HG03575 (cell line): ENCODE measurements around the gene SGSM1.

ENCODE experiments used
- ATAC-seq: cut with Tn5 transposase; IDR thresholded peaks from one replicate; pipeline ENCODE4 v1.9.1; 2021; ENCODE audit not compliant: unreplicated experiment, insufficient number of reproducible peaks, low FRiP score; ENCODE audit errors: extremely low read depth

Gene SGSM1

DNA sequence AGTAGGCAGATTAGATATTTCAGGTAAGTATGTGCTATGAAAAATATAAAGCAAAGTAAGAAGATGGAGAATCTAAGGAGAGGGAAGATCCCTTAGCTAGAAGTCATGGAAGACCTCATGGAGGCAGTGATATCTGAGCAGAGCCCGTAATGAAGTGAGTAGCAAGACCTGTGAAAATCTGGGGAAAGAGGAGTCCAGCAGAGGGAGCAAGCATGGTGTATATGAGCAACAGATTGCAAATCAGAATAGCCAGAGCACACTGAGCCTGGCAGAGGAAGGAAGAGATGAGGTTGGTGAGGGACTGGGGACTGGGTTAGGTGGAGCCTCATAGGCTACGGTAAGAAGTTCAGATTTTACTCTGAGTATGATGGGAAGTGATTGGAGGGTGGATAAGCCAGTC is 131.1 kb downstream of the SGSM1 start:
- ATAC-seq, result no peak

DNA sequence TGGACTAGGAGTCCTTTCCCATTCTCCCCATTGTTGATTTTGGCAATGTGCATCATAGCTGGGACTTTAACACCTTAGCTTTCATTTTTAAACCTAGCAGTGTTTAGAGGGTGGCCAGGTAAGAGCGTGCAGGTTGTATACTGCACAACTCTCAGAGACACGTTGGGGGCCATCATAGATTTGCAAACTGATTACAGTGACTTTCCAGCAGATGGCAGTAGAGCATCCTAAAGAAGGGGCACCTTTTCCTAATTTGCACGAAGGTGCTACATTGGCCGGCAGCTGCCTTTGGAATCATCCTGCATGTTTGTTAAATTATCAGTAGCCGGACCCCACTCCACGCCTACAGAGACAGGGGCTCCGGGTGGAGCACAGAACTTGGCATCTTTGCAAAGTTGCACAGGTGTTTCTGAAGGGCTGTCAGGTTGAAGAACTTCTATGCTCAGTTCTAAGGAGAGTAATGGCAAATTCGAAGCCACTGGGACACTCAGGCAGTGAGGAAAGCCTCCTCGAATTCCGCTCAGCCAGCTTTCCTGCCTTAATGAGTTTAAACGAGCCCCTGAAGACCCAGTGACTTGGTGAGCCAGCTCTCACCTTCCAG is 132.8 kb downstream of the SGSM1 start:
- no peak for ATAC-seq

DNA sequence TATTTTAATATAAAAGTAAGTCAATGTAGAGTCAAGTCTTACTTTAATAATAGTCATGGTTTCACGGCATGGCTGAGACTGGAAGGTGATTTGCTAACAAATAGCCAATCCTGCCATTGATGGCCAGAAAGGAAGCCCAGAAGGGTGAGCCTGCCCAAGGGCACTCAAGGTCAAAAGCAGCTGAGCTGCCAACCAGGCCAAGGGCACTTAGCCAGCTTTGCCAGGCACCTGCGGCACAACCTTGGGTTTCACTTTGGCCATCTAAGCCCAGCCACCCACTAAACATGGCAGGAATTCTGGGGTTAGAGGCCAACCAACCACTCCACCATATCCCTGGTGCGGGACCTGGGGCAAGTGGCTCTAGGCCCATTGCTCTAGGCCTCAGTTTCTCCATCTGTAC is 136.3 kb downstream of the SGSM1 start:
- no peak for ATAC-seq

DNA sequence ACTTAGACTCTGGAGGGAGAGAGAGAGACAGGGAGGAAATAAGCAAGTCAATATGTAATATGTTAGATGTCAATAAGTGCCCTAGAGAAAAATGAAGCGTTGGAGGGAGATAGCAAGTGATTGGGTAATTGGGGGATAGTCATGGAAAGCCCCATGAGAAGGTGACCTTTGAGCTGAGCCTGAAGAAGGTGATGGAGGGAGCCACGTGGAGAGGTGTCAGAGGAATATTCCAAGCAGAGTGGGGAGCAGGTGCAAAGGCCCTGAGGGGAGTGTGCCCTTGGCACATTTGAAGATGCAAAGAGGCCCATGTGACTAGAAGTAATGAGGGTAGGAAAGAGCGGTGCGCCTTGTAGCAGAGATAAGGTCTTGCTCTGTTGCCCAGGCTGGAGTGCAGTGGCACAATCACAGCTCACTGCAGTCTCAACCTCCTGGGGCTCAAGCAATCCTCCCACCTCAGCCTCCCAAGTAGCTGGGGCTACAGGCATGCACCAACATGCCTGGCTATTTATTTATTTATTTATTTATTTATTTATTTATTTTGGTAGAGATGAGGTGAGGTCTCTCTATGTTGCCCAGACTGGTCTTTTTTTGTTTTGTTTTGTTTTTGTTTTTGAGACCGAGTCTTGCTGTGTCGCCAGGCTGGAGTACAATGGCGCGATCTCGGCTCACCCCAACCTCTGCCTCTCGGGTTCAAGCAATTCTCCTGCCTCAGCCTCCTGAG is 138.4 kb downstream of the SGSM1 start:
- ATAC-seq, result no peak

DNA sequence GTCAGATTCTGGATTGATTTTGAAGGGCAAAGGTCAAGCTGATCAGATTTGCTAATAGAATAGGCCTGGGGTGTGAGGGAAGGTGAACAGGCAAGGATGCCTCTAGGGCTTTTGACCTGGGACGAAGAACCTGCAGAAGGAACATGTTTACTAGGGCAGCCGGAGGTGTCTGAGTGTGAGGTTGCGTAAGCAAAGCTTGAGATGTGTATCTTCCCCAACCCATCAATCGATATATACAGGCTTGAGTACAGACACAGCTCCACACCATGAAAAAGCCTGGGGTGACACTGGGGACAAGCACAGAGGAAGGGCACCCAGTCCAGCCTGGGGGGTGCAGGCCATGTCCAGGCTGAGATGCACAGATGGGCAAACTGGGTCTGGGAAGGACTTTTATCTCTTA is 139.4 kb downstream of the SGSM1 start:
- no peak for ATAC-seq

DNA sequence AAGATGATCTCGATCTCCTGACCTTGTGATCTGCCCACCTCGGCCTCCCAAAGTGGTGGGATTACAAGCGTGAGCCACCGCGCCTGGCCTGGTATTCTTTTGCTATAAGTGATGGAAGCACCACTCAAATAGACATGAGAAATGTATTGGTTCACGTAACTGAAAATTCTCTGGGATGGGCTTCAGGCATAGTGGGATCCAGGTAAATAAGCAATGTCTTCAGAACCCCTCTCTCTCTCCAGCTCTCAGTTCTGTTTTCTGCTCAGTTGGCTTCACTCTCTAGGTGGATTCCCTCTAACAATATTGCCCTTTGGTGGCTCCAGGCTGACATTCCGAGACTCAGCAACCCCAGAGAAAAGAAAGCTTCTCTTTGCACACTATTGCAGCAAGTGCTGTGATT is 141.4 kb downstream of the SGSM1 start:
- ATAC-seq, result no peak

DNA sequence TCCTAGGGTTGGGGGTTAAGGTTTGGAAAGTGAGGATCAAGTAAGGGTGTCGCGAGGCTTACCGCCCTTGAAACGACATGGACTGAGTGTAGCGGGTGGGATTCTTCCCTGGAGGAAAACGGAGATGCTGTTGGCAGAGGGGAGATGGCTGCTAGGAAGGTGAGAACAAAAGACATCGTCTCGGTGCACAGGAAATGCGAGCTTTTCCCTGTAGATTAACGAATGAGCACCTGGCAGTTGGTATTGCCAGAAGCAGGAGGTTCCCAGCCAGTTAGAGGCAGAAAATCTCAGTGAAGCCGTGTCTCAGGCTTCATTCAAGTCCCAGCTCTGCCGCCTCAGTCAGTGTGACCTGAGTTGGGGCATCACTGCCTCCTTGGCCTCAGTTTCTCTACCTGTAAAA is 141.9 kb downstream of the SGSM1 start:
- ATAC-seq, result no peak

DNA sequence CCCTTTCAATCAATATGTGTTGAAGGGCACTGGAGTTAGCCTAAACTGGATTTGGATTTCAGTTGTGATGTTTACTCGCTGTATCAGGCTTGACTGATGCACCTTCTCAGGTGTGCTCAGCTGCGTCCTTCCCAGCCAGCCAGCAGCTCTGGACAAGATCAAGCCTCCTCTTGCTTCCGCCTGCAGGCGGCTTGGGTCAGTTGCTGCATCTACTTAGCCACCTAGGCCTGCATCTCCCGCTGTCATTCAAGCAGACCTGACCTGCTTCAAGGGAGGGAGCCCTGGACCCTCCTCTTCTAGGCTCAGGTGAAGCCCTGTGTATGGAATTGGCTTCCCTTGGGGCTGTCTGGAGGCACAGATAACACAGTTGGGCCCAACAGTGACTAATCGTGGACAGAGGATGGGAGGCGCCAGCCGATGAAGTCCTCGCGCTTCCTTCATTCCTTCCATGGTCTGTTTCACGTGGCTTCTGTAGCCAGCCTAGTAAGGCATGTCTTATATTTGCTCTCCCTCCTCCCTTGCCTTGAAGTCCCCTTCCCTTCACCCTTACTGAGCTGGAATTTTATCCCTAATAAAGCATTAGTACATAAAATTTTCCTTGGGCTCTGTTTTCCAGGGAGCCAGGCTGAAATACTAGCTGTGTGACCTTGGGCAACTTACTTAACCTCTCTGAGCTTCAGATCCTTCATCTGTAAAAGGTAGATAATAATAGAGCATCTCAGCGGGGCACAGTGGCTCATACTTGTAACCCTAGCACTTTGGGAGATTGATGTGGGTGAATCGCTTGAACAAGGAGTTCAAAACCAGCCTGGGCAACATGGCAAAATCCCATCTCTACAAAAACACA is 142.6 kb downstream of the SGSM1 start:
- ATAC-seq, result no peak

DNA sequence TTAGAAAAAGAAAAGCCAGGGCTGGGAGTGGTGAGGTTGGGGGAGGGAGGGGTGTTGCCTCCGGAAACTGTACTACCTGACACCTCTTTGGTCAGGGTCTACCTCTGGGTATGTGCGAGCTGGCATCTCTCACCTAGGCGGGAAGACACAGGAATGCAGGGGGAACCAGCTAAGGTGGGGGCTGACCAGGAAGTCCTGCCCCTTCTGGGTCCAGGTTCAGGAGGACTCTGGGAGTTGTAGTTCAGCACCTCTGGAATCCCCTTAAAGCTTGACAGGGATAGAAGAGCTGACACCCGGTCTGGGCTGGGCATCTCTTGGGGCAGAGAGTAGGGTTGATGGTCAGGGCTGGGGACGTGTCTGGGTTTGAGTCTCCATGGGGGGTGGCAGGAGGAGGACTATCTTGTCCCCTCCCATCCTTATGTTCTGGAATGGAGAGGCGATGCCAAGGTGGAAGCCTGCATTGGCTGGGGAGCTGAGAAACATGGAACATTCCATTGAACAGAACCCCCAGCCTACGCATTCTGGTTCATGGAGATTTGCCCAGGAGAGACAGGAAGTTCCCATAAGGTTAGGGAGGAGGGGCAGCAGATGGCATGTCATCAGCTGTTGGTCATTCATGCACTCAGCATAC is 144.4 kb downstream of the SGSM1 start:
- ATAC-seq, result no peak

DNA sequence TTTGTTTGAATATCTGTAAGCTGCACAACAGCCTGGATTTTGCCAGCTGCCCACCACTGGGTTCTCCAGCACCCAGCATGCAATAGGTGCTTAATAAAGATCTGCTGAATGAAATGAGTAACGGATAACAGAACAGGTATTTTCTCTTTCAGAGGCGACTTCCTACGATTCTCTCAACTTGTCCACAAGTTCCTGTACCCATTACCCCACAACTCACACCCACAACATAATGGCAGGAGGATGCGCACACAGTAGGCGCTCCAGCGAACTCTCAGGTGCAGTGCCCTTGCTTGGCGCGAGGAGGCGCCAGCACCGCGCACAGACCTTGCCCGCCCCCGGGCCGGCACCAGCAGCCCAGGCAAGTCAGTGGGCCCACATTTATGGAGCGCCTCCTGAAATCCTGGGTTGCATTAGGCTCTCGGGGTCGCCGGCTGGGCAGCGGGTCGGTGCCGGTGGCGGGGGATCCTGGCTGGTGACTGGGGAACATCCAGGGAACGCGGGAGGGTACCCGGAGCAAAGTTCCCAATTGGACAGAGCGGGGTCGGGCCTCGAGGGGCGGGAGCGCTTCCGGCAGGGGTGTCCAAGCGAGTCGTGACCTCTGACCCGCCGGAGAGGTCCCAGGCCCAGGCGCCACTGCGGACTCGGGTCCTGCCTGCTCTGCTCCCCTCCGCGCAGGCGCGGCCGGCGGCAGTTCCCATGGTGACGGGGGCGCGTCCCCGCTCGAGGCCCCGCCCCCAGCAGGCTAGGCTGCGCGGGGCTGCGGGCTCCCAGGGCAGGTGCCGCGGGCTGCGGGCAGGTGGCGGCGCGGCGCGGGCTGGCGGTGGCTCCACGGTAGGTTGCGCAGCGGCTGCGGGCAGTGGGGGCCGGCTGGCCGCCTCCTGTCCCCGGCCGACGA is 146.2 kb downstream of the SGSM1 start, which contains the start of gene KIAA1671:
TSS of gene KIAA1671 (plus strand) at position 775 of the 895 bp plus-strand sequence. CDS start 75,284 bp downstream, outside the sequence.
- ATAC-seq, result no peak

DNA sequence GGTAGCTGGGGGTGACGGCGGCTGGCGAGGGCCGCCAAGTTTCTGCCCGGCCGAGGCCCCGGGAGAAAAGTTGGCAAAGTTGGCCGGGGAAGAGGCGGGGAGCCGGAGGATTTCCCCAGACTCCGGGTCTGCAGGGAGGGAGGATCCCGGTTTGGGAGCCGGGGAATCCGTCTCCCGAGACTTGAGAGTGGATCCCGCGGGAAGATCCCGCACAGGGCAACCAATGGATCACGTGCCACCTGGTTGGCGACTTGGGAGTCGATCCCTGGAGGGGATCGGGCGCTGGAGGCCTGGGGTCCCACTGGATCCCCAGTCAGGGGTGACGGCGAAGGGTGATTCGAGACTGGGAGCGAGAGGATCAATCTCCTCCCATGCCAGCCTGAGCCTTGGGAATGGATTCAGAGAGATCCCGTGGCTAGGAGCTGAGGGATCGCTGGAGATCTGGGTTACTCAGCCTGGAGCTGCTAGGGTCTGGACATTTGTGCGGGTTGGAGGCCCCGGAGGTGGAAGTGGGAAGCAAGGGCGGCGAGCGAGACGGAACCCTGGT is 146.9 kb downstream of the SGSM1 start:
- no peak for ATAC-seq

DNA sequence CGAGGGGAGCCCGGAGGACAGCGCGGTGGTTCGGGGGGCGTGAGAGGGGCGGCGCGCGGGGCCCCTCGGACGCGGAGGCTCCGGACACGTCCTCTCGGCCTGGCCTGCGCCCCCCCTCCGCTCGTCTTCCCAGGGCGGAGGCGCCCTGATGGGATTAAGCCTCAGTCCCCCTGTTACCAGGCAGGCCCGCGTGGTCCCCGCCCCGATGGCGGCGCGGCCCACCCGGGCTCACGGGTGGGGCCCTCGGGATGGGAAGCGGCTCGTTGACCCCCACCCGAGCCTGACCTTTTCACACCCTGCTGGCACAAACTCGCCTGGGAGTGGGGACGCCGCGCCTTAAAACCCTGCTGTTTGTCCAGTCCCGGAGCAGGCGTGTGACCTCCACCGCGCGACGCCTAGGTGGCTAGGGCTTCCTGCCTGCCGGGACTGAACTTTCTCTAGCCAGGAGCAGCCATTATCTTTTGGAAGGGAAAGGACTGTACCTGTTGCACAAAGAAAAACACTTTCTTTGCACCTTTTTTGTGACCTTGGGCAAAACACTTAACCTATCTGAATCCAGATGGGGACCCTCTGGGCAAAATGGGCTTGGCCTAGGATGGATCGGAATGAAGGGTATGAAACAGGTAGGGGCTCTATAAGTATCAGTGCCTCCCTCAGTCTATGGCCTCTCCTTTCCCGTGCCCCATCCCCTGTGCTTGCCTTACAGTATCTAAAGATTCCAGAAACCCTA is 147.5 kb downstream of the SGSM1 start:
- no peak for ATAC-seq

DNA sequence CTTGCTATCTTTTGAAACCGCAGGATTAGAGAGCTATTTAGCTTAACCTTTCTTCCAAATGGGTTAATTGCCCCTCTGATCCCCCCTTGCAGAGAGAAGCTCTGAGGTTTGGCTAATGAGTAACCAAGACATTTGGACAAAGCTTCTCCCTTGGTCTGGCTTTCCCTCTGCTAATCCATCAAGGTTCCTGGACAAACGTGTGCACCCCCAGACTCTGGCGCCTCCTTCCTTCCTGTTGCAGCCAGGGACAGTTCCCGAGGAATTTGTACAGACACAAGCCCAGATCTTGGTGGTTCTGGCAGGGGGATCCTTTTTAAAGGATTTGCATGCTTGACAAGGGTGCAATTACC is 148.1 kb downstream of the SGSM1 start:
- ATAC-seq, result no peak

DNA sequence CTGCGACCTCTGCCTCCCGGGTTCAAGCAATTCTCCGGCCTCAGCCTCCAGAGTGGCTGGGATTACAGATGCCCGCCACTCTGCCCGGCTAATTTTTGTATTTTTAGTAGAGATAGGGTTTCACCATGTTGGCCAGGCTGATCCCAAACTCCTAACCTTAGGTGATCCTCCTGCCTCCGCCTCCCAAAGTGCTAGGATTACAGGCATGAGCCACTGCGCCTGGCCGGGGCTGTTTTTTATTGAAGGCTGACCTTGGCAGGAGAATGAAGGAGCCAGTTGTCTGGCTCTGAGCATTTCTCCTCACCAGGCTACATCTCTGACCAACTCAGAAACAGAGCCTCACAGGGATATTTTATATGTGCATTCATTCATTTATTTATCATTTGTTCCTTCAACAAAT is 148.8 kb downstream of the SGSM1 start:
- no peak for ATAC-seq

DNA sequence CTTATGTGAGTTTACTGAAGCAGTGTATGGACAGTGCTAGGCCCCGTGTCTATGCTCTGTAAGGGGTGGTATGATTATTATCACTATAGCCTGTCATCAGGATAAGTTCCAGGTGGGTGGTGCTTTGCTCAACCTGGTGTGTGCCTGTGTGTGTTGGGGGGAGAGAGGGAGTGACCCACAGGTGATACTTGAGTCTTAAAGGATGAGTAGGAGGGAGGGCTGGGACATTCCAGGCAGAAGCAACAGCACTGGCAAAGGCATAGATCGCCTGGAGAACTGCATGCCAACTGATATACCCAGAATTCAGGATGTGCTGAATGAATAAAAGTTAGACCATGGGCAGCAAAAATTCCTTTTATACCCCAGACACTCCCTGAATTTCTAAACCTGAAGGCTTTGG is 151.0 kb downstream of the SGSM1 start:
- ATAC-seq, result no peak

DNA sequence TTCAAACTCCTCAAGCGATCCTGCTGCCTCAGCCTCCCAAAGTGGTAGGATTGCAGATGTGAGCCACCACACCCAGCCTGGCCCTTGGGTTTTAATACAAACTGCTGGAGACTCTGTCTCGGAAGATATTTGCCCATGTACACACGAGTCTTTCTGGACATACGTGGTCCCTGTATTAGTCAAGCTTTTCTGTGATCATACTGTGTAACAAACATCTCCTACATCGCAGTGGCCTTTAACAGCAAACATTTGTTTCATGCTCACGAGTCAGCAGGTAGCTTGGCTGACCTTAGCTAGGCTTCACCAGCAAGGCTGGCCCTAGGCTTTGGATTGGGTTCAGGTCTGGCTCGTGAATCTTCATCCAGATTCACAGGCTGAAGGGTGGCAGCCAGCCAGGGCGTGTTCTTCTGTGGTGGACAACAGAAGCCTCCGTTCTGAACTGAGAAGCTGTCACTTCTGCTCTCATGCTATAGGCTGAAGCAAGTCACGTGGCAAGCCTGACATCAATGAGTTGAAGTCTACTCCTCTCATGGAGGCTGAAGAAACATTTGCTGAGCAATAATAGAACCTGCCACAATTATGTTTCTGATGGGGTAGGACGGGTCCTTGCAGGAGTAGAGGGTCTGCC is 155.3 kb downstream of the SGSM1 start:
- ATAC-seq, result no peak

DNA sequence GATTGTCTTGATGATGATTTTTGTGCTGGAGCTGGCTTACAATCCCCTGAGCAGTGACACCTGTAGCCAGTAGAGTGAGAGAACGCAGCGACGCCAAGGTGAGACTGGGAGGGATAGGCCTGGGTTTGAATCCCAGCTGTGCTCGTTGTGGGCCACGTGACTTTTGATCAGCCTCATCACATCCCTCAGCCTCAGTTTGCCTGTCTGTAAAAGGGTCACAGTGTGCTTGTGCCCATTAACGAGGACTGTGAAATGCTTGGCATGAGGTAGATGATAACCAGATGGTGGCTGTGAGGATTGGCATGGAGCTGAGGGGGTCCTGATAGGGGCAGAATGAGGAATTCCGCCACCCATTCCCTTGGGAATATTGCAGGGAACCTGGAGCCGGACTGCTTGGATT is 156.1 kb downstream of the SGSM1 start:
- ATAC-seq, result no peak
